ENCODE results near the gene TBX1. TPM values are rescaled to one million over a fixed set of nuclear protein-coding genes. Genes with fewer than 3 reads are reported as not detected.

The TBX1 gene
- total RNA-seq, 1 donor from 2014 or later, result 3.4 TPM

- DNase-seq (ENCODE audit: extremely low spot score, unreplicated experiment), result no peak
- H3K9me3 Mint-ChIP-seq, result no peaks in the 10 kb centered on the region
Measured at GRCh38 chr22:19807914-19808872, 47.6 kb downstream of the TBX1 start.

GRCh38 chr22:19808873-19809478 is 48.4 kb downstream of the TBX1 start:
- H3K36me3 Mint-ChIP-seq, result no peaks in the 10 kb centered on the region
- peaks cover 5% of the 10 kb centered on the region for H3K4me1 Mint-ChIP-seq (ENCODE audit: unreplicated experiment)
- DNase-seq (ENCODE audit: extremely low spot score, unreplicated experiment), result no peak
- no peak for TF ChIP-seq CTCF (conservative IDR thresholded peaks at IDR 0.05)
- H3K9me3 Mint-ChIP-seq, result no peaks in the 10 kb centered on the region
- H3K27me3 Mint-ChIP-seq, result no peaks in the 10 kb centered on the region
- no peak overlapping the region for H3K4me3 Mint-ChIP-seq
- H3K27ac Mint-ChIP-seq, result no peak overlapping the region

More at GRCh38 chr22:19807914-19808872, 47.6 kb downstream of the TBX1 start:
- H3K4me1 Mint-ChIP-seq (ENCODE audit: unreplicated experiment), result peaks cover 5% of the 10 kb centered on the region
- no peak for TF ChIP-seq CTCF (conservative IDR thresholded peaks at IDR 0.05)
- no peaks in the 10 kb centered on the region for H3K27me3 Mint-ChIP-seq
- H3K27ac Mint-ChIP-seq, result no peak overlapping the region
- H3K36me3 Mint-ChIP-seq, result no peaks in the 10 kb centered on the region
- H3K4me3 Mint-ChIP-seq, result no peak overlapping the region

GRCh38 chr22:19809741-19810140 is 49.2 kb downstream of the TBX1 start:
- H3K9me3 Mint-ChIP-seq, result no peaks in the 10 kb centered on the region
- H3K27ac Mint-ChIP-seq, result no peak overlapping the region
- no peaks in the 10 kb centered on the region for H3K36me3 Mint-ChIP-seq
- no peaks in the 10 kb centered on the region for H3K27me3 Mint-ChIP-seq
- no peak for DNase-seq (ENCODE audit: extremely low spot score, unreplicated experiment)
- H3K4me3 Mint-ChIP-seq, result no peak overlapping the region
- TF ChIP-seq CTCF (conservative IDR thresholded peaks at IDR 0.05), result no peak
- peaks cover 11% of the 10 kb centered on the region for H3K4me1 Mint-ChIP-seq (ENCODE audit: unreplicated experiment)

- DNase-seq (ENCODE audit: extremely low spot score, unreplicated experiment), result no peak
- H3K9me3 Mint-ChIP-seq, result no peaks in the 10 kb centered on the region
- H3K4me1 Mint-ChIP-seq (ENCODE audit: unreplicated experiment), result peaks cover 11% of the 10 kb centered on the region
- no peaks in the 10 kb centered on the region for H3K36me3 Mint-ChIP-seq
- H3K27ac Mint-ChIP-seq, result no peak overlapping the region
- TF ChIP-seq CTCF (conservative IDR thresholded peaks at IDR 0.05), result no peak
- no peak overlapping the region for H3K4me3 Mint-ChIP-seq
- no peaks in the 10 kb centered on the region for H3K27me3 Mint-ChIP-seq
Measured at GRCh38 chr22:19810381-19811201, 50.0 kb downstream of the TBX1 start.

GRCh38 chr22:19811211-19811621 is 50.6 kb downstream of the TBX1 start:
- Mint-ChIP-seq H3K27me3 (no peaks in the 10 kb centered on the region), H3K4me3 (no peak overlapping the region), H3K27ac (no peak overlapping the region), H3K4me1 (ENCODE audit: unreplicated experiment) (peaks cover 13% of the 10 kb centered on the region), H3K9me3 (no peaks in the 10 kb centered on the region), H3K36me3 (no peaks in the 10 kb centered on the region)
- DNase-seq (ENCODE audit: extremely low spot score, unreplicated experiment), result no peak
- no peak for TF ChIP-seq CTCF (conservative IDR thresholded peaks at IDR 0.05)
